Measurements from ENCODE around the gene ANTXR2.

The ANTXR2 gene

DNA sequence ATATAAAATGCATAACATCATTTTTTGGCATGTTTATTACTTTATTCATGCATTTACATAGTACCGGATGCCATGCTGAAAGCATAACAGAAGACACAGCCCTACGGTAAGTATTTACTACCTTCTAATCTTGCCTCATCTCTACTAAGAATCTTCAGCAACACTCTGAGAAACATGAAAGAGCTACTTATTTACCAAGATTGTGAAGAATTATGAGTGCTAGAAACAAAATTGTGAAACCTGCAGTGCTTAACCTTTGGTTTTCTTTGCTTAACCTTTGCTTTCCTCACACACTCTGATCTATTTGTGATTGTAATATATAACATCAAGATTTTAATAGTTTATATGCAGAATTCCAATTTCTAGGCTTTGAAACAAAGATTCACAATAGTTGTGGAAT, 7.4 kb downstream of the ANTXR2 start:
- DNase-seq: no peak

DNA sequence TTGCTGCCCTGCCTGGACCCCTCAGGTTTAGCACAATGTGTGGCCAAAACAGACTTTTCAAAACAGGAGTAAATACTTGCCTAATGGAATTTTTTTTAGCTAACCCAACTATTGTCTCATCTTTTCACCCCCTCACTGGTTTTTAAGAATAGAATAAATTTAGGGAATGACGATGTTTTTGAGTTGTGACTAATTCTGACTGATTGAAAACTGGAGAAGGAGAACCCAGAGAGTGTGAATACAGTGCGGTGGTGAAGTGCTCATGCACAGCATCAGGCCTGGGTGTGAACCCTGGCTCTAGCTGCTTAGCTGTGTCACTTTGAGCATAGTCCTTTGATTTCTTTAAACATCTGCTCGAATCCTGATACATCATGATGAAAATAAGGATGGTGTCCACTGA, 10.5 kb downstream of the ANTXR2 start:
- no peak for DNase-seq

DNA sequence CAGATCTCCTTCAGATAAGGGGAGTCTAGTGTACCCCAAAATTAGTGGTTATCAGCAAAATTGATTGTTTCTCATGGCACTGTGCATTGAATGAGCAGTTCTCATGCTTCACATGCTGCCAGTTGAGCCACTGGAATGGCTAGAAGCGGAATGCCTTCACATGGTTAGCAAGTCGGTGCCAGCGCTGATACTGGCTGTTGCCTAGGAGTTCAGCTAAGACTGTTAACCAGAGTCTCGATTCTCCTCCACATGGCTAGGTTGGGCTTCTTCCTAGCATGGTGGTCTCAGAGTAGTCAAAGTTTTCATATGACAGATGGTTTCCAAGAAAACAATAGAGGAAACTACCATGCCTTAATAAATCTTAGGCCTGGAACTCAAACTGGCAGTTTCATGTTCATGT, 12.2 kb downstream of the ANTXR2 start:
- DNase-seq: no peak

DNA sequence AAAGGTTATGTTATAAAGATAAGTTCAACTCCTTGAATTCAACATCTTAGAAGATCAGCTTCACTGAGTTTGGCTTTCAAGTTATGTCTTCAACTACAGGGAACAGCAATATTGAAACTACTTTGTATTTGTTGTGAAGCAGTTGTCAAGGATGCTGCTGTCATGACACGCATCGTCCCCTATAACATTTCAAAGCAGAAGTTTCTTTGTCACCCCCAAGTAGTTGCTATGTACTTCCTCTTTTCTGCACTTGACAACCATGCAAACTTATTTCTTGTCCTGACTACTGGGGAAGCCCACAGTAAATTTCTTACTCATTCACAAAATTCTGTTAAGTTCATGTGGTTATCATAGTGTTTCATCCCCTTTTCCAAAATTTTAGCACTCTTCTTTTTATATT, 14.3 kb downstream of the ANTXR2 start:
- DNase-seq: peak; percentile 83

DNA sequence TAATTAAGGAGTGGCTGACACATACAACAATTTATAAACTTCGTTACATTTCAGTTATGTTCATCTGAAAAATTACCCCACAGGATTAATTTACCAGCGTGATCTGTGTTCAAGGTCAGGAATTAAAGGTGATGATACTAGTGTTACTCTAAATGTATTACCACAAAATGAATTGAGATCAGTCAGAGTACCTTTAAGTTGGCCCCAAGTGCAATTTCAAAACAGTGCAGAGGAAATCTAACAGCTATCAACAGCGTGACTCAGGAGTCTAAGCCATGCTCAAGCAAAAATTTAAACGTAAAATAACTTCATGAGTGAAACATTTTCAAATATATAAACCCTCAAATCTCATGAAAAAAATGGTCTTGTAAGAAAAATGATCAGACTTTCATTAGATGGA, 18.7 kb downstream of the ANTXR2 start:
- no peak for DNase-seq

DNA sequence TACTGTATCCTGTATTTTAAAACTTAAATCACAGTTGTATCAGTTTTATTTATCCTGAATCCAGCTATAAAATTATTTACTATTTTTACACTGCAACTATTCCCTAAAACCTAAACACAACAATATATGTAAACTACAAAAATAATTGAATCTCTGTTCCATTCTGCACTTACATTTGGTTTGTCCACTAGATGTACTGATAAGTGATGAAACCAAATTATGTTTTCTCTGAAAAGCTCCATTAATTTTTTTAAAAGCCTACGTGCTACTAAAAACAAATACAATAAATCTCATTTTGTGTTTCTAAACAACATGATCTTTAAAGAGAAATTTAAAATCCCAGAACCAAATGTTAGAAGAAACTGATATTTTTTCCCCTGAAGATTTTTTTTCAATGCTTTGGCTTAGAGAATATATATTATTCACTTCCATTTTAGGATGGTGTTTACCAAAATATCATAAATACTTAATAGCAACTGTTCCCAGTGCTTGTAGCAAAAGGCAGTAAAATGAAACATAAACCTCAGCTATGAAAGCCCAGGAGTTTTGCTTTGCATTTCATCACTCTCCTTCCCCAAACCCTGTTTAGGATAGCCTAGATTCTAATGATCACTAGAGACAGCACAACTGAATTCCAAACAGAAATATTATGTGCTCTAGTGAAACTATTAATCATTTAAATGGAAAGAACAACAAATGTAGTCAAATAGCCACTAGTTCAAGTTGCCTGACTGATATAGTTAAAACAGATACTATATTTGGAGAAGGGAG, 19.7 kb downstream of the ANTXR2 start:
- DNase-seq: no peak

DNA sequence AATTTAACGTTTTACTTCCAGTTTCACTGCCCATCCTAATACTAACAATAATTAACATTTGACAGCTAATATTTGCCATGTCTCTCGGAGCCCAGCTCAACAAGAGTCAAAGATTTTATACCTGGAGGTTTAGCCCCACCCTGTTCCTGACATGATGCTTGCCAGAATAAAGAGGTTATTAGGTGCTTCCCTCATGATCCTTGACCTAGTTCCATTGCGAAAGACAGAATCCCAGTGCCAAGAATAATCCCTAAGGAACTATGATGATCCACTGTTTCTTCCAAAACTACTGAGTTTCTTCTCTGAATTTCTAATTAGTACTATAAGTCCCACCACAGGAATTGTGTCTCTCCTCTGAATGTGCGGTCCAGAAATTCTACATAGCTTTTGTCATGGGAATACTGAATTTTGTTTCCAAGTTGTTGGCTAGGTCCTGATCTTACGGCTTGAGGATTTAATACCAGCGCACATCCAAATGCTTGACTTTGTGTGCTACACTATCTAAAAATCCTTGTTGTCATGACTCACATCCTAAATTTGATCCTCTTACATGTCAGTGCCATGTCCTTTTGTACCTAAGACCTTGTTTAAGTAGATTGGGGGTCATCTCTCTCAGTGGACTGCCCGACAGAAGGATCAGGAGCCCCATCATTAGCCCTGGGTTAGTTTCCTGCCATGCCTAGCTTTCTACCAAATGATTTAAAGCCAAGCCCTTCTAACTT, 23.1 kb downstream of the ANTXR2 start:
- no peak for DNase-seq

DNA sequence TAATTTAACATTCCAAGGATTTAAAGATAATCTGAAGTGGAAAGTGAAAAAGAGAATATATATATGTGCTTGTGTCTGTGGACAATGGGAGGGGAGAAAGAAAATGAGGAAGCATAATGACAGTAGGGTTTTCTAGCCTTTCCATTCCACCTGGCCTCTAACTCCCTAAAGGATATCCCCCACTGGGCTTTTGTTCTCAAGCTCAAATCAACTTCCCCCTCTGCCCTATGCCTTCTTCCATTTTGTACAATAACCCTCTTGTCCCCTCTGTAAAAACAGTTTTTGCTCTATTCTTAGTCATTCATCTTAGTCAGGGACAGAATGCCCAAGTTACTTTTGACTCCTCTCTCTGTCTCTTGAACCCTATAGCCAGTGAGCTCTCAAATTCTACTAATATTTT, 23.6 kb downstream of the ANTXR2 start:
- no peak for DNase-seq

DNA sequence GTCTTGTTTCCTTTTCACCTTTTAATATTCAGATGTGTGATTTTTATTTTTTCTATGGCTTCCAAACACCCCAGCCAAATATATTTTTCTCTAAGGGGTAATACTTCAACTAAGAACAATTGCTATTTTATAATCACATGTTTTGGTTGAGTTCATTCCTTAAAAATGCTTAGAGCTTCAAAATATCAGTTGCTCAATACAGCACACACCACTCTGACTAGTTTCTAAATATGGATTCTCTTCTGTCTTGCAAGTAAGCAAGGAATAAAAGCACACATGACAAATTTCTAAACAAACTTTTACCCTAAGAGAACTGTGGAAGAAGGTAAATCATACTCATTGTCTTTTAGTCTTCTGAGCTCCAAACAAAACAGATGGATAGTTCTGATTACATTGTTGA, 27.2 kb downstream of the ANTXR2 start:
- DNase-seq: no peak

DNA sequence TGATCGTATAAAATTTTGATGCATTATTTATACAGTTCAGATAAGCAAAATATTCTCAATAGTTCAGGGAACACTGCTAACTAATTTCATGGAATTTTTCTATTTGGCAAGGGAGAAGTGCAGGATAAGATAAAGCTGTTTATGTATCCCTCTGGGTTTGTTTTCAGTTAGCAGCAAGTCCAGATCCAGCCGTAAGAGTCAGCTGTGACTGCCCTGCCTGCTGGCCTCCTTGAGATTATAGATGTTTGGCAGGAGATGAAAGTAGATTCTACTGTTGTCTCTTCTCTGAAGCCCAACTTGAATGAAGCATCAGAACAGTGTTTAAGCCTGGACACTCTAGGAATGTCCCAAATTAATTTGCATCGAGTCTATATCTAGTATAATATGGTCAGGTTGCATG, 29.5 kb downstream of the ANTXR2 start:
- no peak for DNase-seq

DNA sequence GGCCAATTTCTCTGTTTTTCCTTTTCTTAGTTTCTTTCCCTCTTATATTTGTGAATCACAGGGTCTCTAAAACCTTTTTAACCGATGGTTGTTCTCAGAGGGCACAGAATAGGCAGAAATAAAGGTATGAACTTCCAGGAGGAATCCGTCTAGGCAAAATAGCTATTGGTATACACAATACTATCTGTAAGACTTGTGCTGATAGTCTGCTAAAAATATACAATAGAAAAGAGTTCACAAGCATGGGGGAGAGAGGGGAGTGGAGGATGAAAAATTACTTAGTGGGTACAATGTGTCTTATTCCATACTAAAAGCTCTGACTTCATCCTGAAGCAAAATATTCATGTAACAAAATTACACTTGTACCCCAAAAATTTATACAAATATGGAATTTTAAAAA, 30.2 kb downstream of the ANTXR2 start:
- no peak for DNase-seq

DNA sequence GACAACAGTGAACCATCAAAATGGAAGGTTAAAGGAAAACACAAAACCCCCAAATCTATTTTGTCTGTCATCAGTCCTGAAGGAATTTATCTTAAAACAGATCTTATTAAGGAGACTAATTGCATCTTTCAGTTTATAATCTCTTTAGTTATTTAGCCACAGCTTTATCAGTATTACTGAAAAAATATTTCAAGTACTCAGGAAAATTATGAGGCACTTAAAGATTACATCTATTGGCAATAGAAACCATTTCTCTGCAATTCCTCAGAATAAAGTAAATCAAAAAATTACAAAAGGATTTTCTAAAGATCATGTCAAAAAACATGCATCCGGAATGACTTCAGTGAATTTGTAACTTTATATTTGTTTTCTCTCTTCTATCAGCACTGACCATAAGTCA, 35.2 kb downstream of the ANTXR2 start:
- no peak for DNase-seq

DNA sequence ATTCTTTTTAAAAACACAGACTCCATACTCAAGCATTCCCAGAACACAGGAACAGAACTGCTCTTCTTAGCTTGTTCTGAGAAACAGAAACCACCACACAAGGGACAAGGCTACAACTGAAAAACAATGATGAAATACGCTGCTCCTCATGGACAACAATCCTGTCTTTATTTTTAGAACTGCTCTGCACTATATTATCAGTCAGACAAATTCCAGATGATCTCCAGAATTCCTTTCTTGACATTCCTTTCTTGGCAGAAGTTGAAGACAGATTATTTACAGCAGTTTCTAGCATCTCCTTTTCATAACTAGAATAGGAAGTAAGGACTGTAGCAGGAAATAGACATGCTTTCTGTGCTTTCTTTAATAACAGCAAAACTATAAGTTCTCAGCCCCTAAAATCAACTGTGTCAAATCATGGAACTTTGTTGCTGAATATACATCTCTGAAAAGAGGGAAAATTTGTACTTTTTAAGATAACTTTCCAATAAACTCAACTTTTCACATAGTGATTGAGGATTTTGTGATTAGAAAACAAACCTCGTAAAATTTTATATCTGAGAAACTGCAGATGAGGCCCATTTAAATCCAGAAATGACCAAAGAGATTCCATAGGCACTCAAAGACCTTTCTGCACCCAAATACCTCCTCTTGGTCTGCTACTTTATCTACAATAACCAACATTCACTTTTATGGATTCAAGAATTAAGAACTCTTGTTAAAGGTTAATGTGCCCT, 35.9 kb downstream of the ANTXR2 start:
- no peak for DNase-seq

DNA sequence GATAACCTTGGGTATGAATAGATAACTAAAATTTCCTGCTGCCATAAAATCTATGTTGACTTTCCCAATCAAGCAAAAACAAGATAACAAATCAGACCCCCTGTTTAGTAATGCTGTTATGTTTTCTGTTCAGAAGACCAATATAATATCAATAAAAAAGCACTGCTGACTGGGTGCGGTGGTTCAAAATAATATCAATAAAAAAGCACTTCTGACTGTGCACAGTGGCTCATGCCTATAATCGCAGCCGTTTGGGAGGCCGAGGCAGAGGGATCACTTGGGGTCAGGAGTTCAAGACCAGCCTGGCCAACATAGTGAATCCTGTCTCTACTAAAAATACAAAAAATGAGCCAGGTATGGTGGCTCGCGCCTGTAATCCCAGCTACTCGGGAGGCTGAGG, 36.7 kb downstream of the ANTXR2 start:
- DNase-seq: no peak

DNA sequence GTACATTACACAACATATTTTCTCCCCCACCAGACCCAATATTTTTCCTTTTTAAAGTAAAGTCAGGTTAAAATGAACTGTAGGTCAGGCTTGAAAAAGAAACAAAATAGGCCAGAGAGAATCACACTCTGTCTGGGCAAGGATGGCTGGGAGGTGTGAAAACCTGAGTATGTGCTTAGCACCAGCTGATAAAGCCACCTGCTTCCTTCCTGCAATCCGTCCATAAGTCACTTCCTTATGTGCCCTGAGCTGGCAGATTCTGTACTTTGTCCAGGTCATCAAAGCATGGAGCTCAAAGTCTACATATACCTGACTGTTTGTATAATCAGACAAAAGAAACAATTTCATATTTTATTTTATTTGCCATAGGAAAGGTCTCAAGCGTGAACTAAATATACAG, 37.7 kb downstream of the ANTXR2 start:
- no peak for DNase-seq

DNA sequence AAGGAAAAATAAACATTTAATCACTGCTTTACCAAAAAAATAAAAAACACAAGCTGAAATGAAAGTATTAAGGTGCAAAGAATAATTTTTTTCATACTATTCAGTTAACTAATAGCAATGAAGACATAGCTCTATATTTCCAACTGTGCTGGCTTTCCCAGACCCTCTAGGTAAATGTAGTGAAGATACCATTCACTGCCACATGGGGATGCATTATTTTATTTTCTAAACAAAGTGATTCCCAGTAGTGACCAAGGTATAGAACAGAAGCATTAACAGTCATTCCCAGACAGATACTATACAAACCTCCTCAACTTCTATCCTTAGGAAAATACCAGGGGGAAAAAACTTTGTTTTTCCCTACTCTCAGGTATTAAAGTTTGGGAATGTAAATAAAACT, 39.4 kb downstream of the ANTXR2 start:
- DNase-seq: no peak

DNA sequence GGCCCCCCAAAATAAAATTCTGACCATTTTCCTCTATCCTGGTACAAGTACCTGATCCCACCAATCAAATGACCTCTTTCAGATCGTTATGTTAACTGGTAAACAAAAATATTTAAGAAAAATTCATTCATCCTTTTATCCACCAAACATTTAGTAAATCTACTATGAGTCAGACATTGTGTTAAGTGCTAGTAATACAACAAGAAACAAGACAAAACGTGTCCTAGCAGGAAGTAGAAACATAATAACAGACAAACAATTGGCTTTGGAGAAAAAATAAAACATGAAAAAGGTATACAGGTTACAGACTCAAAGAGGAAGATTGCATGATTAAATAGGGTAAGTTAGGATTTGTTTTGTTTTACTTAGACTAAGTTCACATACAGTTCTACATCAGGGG, 43.7 kb downstream of the ANTXR2 start:
- DNase-seq: no peak

DNA sequence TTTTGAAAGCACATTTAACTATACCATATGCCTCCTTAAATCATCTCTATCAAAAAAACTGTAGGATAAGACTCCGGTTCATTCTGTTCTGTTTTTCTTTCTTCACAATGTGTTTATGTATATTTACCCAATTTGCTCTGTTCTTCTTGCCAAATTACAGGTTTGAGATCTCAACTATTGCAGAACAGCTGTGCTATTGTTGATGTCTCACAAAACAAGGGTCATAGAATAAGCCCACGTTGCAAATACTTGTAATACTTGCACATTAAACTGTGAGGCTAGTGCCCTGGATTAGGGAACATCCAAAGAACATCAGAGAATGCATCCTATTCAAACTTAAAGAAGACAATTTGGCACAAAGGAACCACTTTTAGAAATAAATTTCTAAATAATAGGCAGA, 45.4 kb downstream of the ANTXR2 start:
- DNase-seq: no peak

DNA sequence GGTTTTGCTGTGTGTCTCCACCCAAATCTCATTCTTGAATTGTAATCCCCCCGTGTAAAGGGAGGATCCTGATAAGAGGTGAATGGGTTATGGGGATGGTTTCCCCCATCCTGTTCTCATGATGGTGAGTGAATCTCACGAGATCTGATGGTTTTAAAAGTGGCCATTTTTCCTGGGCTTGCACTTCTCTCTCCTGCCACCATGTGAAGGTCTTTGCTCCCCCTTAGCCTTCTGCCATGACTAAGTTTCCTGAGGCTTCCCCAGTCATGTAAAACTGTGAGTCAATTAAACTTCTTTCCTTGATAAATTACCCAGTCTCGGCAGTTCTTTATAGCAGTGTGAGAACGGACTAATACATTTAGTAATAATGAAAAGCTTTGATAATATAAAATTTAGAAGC, 46.9 kb downstream of the ANTXR2 start:
- DNase-seq: no peak

DNA sequence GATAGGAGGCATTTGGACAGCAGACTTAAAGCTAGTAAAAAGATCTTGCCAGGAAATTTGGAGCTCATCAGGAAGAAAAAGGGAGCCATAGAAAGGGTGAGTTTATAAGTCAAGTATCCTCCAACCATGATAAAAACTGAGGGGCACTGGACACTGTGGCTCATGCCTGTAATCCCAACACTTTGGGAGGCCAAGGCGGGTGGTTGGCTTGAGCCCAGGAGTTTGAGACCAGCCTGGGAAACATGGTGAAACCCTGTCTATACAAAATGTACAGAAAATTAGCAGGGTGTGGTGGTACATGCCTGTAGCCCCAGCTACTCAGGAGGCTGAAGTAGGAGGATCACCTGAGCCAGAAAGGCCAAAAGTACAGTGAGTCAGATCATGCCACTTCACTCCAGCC, 48.7 kb downstream of the ANTXR2 start:
- no peak for DNase-seq

DNA sequence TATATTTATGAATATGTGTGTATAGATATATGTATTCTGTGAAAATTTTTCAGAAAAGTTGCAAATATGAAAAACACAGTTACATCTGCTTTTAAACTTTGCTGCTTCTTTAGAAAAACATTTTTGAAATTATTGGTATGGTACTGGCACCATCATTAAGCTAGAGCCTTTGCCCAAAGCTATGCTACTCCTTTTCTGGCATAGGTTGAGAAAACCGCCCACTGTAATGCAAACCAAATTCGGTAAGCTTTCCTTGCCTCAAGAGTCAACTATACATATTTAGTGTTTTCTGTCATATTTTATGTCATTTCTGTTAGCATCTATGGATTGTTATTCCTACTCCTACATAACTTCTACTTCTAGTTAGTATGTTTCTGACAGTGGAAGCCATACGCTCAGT, 50.7 kb downstream of the ANTXR2 start:
- no peak for DNase-seq

DNA sequence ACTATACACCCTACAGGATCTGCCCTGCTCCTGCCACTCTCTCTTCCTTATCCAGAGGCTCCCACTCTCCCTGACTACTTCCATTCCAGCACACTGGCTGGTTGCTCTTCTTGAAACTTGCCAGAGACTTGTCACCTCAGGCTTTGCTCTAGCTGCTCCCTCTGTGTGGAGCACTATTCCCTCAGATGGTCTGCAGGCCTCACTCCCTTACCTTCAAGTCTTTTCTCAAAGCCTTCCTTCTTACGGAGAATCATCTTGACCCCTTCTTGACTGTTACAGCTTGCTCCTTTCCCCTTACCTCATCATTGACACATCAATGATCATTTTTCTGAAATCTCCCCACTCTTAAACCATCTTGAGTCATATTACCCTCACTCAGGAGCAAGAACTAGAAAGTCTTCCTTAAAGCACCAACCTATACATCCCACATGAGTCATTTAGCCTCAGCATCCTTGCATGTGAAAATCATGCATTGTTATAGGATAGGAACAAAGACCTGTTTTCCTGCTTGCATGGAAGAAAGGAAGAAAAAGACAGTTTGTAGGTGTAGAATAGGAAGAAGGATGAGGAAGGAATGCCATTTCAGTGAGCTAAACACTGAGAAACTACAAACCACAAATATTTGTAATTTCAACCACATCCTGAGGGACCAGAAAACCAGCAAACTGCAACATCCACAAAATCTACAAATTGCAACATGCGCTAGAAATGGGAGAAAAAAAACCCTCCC, 55.7 kb downstream of the ANTXR2 start:
- no peak for DNase-seq

DNA sequence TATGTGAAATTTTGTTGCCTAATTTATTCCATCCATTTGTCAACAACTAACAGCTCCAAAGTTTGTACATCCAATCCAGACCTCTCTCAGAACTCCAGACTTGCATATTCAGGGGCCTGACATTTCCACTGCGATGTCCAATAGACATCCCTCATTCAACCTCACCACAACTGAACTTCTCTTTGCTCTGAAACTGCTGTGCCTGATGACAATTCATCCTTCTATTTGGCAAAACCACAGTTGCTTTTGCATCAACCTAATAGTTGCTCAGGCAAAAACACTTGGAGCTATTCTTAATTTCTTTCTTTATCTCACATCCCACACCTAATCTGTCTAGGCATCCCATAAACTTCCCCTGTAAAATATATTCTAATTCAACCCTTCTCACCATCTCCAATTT, 56.5 kb downstream of the ANTXR2 start:
- DNase-seq: no peak

Data from CD4-positive, alpha-beta T cell treated with Interleukin-15 for 1 hour (primary cell).